ENCODE results near the gene MEX3A. TPM values are rescaled to one million over a fixed set of nuclear protein-coding genes. Genes with fewer than 3 reads are reported as not detected.
"Not testable (repeated sequence)": the region's sequence is repeated elsewhere in the genome, so short reads cannot be mapped to it uniquely, and the experiment has no call there.

Gene MEX3A, protein sequence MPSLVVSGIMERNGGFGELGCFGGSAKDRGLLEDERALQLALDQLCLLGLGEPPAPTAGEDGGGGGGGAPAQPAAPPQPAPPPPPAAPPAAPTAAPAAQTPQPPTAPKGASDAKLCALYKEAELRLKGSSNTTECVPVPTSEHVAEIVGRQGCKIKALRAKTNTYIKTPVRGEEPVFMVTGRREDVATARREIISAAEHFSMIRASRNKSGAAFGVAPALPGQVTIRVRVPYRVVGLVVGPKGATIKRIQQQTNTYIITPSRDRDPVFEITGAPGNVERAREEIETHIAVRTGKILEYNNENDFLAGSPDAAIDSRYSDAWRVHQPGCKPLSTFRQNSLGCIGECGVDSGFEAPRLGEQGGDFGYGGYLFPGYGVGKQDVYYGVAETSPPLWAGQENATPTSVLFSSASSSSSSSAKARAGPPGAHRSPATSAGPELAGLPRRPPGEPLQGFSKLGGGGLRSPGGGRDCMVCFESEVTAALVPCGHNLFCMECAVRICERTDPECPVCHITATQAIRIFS
- 21.0 and 21.2 TPM in 2 replicates for total RNA-seq (2014; rRNA removed; shearing (Covaris generic))

- DNase-seq (ENCODE audit: low spot score) = peak; percentile 82
- in situ Hi-C loops (cut with HindIII; ENCODE audit: low sequenced_read_pairs) = no loop called here
Measured at GRCh38 chr1:156082309-156083091, at the start of gene MEX3A. Gene MEX3A, minus strand, starts transcription at chr1:156082465. Its CDS starts 467 bp downstream, at chr1:156081998.

DNA sequence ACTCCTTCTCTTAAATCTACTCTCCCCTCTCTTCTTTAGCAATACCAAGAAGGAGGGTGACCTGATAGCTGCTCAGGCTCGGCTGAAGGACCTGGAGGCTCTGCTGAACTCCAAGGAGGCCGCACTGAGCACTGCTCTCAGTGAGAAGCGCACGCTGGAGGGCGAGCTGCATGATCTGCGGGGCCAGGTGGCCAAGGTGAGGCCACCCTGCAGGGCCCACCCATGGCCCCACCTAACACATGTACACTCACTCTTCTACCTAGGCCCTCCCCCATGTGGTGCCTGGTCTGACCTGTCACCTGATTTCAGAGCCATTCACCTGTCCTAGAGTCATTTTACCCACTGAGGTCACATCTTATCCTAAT, 48.3 kb upstream of the MEX3A start:
- in situ Hi-C loops (cut with HindIII; ENCODE audit: low sequenced_read_pairs) = loop anchor here (10.0 kb wide), 2 partner anchors 94 to 186 kb away; partner anchors contain the start of gene RXFP4
- DNase-seq (ENCODE audit: low spot score) = no peak

- peak; percentile 73 for DNase-seq (ENCODE audit: low spot score)
- in situ Hi-C loops (cut with HindIII; ENCODE audit: low sequenced_read_pairs) = loop anchor here (10.0 kb wide), 2 partner anchors 95 to 185 kb away; partner anchors contain the start of gene RXFP4
Measured at GRCh38 chr1:156129687-156130577, 47.7 kb upstream of the MEX3A start.

- in situ Hi-C loops (cut with HindIII; ENCODE audit: low sequenced_read_pairs) = no loop called here
- no peak for DNase-seq (ENCODE audit: low spot score)
Measured at GRCh38 chr1:156128654-156129597, 46.7 kb upstream of the MEX3A start.

- in situ Hi-C loops (cut with HindIII; ENCODE audit: low sequenced_read_pairs) = no loop called here
- DNase-seq (ENCODE audit: low spot score) = no peak
Measured at GRCh38 chr1:156128308-156128653, 46.0 kb upstream of the MEX3A start.

- DNase-seq (ENCODE audit: low spot score) = no peak
- in situ Hi-C loops (cut with HindIII; ENCODE audit: low sequenced_read_pairs) = no loop called here
Measured at GRCh38 chr1:156126630-156127534, 44.6 kb upstream of the MEX3A start.

DNA sequence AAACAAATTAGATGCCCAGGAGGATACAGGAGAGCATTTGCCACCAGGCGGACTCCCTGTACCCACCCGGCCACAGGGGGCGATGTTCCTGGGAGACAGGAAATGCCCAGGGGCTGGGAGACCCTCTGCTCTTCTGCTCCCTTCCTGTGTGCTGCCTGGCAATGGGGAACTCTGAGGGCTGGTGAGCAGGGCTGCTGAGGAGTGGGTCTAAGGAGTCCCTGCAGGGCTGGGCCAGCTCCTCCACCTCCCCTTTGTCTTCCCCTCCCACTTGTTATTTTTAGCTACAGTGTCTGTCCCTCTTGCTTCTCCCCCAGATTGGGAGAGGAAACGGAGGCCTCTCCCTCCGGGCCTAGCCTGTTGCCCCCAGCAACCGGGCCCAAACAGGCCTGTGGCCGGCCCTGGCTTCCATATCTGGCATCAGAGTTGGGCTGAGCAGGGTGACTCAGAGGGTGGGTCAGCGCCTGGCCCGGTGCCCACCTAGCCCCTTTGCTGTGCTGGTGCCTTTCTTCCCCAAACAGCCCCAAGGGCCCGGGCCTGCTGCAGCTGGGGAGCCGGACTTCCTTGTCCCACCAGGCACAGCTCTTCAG, 43.9 kb upstream of the MEX3A start:
- in situ Hi-C loops (cut with HindIII; ENCODE audit: low sequenced_read_pairs) = no loop called here

DNA sequence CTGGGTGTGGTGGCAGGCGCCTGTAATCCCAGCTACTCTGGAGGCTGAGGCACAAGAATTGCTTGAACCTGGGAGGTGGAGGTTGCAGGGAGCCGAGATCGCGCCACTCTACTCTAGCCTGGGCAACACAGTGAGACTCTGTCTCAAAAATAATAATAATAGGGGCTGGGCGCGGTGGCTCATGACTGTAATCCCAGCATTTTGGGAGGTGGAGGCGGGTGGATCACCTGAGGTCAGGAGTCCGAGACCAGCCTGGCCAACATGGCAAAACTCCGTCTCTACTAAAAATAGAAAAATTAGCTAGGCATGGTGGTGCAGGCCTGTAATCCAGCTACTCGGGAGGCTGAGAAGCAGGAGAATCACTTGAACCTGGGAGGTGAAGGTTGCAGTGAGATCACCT, 43.3 kb upstream of the MEX3A start:
- in situ Hi-C loops (cut with HindIII; ENCODE audit: low sequenced_read_pairs); DNase-seq (ENCODE audit: low spot score): not testable (repeated sequence)

More for the DNA sequence above, 43.9 kb upstream of the MEX3A start:
- DNase-seq (ENCODE audit: low spot score) = no peak

- in situ Hi-C loops (cut with HindIII; ENCODE audit: low sequenced_read_pairs) = no loop called here
- no peak for DNase-seq (ENCODE audit: low spot score)
Measured at GRCh38 chr1:156124557-156125483, 42.6 kb upstream of the MEX3A start.

DNA sequence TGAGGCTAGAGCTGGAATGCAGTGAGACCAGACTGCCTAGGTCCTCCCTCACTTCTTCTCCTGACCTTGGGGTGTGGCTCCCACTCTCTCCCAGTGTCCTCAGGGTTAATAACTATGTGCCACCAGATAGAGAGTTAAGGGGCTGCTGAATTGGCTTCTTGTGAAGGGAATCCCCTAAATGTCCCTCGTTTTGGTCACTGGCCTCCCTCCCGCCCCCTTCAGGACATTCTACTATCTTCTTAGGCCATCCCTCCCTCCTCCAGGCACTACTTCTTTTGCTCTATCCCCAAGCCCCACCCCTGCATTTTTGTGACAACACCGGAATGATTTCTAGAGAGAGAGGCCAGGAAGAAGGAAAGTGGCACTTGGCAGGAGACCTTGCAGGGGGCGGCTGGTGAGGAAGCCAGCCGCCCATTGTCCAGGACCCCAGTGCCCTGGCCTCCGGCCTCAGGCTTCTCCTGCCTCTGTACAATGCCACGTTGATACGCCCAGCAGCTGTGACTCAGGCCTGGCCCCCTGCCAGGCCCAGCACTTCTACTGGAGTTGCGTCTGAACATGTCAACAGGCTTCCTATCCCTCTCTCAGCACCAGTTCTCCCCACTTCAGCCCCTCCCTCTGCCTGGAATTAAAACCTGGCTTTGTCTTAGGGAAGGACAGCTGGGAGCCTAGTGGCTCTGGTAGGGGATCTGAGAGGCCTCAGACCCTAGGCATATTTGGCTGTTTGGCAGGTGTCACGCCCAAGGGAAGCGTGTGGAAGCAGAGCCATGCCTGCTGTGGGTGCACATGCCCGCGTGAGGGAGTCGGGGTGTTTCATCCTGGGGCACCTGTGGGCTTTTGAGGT, 41.3 kb upstream of the MEX3A start:
- in situ Hi-C loops (cut with HindIII; ENCODE audit: low sequenced_read_pairs) = no loop called here
- DNase-seq (ENCODE audit: low spot score) = peak; percentile 66

DNA sequence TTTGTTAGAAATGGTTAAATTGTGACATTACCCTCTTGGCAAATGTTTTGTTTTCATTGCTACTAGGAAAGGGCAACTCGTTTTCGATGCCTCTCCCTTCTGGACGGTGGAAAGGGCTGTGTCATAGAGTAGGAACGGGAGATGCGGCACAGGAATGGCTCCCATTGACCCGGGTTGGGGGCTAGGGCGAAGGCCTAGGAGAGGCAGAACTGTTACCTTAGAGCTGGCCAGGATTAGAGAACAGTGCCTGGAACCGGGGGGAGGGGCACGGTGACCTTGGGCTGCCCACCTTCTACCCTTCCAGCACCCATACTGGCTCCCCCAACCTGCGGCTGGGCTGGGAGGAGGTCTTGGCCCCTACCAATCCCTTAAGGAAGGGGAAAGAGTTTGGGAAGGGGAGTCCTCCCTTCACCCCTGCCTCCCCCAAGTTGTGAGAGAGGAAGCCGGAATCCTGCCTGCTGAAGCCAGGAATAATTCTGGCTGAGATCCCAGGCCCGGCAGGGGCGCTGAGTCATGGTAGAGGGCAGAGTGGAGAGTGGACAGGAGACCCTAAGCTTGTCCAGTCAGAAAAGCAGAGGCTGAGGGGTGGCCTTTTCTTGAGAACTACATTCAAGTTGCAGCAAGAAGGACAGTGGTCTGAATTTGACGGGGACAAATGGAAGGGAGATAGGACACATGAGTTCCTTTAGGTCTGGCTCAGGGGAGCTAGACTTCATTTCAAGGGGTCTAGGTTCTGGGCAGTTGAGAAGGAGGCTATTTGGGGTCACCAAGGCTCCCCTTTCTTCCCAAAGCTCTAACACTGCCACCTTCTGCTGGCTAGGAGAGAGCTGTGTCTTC, 40.5 kb upstream of the MEX3A start:
- DNase-seq (ENCODE audit: low spot score) = peak; percentile 76
- in situ Hi-C loops (cut with HindIII; ENCODE audit: low sequenced_read_pairs) = no loop called here

DNA sequence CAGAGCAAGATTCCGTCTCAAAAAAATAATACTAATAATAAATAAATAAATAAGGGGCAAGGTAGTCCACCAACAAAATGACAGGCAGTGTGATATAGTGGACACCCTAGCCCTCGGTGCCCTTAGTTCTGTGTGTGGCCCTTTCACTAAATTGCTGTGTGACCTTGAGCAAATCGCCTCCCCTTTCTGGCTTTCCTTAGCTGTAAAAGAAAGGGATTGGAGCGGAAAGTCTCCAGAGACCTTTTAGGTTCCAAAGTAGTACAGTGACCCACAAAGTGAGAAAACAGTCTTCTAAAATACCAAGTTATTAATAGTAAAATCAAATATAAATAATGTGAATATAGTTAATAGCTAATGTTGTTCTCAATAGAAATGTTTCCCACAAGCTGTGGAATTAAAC, 39.8 kb upstream of the MEX3A start:
- in situ Hi-C loops (cut with HindIII; ENCODE audit: low sequenced_read_pairs) = no loop called here
- no peak for DNase-seq (ENCODE audit: low spot score)

GRCh38 chr1:156121457-156121856, 39.2 kb upstream of the MEX3A start:
- in situ Hi-C loops (cut with HindIII; ENCODE audit: low sequenced_read_pairs) = no loop called here

DNA sequence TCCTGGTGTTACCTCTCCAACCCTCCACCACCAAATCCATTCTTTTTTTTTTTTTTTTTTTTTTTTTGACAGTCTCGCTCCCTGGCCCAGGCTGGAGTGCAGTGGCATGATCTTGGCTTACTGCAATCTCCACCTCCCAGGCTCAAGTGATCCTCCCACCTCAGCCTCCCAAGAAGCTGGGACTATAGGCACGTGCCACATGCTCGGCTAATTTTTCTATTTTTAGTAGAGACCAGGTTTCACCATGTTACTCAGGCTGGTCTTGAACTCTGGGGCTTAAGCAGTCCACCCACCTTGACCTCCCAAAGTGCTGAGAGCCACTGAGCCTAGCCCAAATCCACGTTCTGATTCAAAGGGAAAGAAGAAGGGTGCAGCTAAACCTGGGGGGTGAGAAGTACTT, 38.7 kb upstream of the MEX3A start:
- DNase-seq (ENCODE audit: low spot score); in situ Hi-C loops (cut with HindIII; ENCODE audit: low sequenced_read_pairs): not testable (repeated sequence)

More at GRCh38 chr1:156121457-156121856, 39.2 kb upstream of the MEX3A start:
- DNase-seq (ENCODE audit: low spot score) = no peak

Measured in G401 (cell line).